ACHN (cell line): ENCODE results near the gene CENPX.
"Not testable (repeated sequence)": the region's sequence is repeated elsewhere in the genome, so short reads cannot be mapped to it uniquely, and the experiment has no call there.

ENCODE experiments used
- DNase-seq: peaks from one replicate; pipeline ENCODE4 v3.0.0-alpha.2; 2015
- in situ Hi-C: cut with HindIII; loops from 2 replicates; pipeline ENCODE4 v1.10.0; 2017; ENCODE audit warnings: low sequenced_read_pairs, low pct_ligation_motif_present, low pct_unique_long_range_greater_than_20kb

CENPX gene

GRCh38 chr17:81993729-81994592, 28.7 kb downstream of the CENPX start:
- in situ Hi-C loops = no loop called here
- no peak for DNase-seq

DNA sequence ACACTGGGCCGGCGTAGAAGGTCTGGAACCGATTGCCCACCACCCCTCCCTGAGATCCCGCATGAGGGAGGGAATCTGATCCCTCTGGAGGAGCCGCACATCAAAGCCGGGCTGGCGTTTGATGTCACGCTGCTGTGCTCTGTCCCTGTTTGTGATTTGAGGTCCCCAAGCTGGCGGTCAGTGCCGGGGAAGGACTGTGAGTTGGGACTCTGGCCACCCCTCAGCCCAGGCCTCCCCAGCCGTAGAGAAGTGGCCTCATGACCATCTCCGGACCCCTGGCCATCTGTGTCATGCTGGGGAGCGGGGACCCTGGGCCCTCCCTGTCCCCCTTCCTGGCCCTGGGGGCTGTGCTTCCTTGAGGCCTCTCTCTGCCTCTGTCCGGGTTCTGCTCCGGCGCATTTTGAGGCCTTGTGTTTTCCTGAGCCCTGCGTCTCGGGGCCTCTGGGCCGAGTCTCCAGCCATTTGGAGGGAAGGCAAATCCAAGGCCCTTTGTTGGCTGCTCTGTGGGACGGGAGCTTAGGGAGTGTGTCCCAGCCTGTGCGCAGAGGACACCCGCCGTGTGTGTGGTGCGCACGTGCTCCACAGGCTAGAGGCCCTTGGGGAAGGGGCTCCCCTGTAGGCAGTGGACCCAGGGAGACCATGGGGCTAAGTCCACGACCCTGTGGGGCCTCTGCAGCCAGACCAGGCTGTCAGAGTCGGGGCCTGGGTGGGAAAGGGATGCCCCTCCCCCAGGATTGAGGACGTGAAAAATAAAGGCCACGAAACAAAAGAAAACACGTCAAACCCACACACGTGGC, 30.2 kb downstream of the CENPX start:
- DNase-seq = no peak
- in situ Hi-C loops = no loop called here

- in situ Hi-C loops = no loop called here
These were observed 30.9 kb downstream of the CENPX start for GRCh38 chr17:81991684-81992305.

DNA sequence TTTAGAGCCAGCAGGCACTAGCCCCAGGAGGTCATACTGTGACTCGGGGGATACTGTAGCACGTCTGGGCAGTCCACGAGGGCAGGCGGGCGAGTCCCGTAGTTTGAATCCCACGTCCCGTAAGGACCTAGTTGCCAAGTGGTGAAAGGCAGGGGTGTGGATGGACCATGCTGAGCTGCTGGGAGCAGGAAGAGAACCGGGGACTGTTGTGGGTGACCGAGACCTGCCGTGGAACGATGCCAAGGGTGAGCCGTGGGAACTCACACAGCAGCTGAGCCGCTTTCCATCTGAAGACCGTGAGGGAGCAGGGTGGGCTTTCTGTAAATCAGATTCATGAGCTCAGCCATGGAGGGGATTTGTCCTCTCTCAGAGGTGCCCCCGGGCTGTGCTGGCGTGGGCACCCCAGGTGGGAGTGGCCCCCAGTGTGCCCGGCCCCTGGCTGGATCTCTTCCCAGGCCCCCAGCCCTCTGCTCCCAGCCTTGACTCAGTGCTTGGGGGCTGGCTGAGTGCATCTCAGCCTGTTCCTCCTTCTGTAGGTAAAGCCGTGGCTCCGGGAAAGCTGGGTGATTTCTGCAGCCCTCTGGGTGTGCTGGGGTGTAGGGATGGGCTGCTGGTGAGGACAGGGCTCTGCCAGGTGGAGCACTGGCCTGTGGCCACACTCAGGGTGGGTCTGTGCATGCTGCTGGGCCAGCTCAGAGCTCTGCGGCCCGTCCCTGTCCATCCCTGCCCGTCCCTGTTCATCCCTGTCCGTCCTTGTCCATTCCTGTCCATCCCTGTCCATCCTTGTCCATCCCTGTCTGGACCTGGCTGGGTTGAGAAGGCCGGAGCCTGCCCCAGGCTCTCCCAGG, 31.6 kb downstream of the CENPX start:
- in situ Hi-C loops = no loop called here
- DNase-seq = no peak

More at GRCh38 chr17:81991684-81992305, 30.9 kb downstream of the CENPX start:
- no peak for DNase-seq

DNA sequence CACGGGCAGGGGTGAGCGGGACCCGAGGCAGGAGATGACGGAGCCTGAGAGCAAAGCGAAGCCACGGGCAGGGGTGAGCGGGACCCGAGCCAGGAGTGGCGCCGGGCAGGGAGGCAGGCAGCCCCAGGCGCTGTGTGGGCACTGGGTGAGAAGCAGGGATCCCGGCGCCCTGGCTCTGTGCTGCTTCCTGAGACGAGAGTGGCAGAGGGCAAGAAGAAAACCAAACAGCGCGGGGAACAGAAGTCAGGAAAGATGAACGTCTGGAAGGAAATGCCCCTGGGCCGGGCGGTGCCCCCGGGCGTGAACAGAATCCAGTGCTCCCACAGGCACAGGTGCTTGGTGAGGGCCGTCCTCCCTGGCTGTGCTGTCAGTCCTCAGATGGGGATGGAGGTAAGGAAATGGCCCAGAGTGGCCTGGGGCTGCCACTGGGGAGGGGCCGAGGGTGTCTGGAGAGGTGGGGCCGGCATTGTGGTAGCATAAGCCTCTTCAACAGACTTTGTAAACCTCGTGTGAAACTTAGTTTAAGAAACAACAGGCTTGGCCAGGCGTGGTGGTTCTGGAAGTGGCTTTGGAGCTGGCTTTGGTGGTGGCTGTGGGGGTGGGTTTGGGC, 35.4 kb downstream of the CENPX start:
- in situ Hi-C loops = no loop called here
- no peak for DNase-seq

DNA sequence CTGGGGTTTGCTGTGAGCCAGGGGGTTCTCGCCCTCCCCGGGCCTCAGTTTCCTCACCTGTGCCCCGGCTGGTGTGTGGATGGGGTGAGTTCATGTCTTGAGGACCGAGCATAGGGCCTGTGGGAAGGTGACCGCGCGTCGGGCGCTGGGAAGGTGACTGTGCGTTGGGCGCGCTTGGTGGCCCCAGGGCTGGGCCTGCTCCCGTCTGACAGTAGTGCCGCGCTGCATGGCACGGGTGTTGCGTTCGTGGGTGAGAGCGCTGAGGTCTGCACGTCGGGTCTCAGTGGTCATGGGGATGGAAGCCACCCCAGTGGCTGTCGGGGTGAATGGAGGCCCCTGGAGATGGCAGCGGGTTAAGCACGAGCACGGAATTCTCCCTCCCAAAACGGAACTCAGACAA, 36.1 kb downstream of the CENPX start:
- no peak for DNase-seq
- in situ Hi-C loops = no loop called here

- no peak for DNase-seq
- in situ Hi-C loops = no loop called here
These were observed 37.8 kb downstream of the CENPX start for GRCh38 chr17:81984773-81985410.

GRCh38 chr17:81983639-81984373, 38.9 kb downstream of the CENPX start:
- no peak for DNase-seq
- in situ Hi-C loops = no loop called here

DNA sequence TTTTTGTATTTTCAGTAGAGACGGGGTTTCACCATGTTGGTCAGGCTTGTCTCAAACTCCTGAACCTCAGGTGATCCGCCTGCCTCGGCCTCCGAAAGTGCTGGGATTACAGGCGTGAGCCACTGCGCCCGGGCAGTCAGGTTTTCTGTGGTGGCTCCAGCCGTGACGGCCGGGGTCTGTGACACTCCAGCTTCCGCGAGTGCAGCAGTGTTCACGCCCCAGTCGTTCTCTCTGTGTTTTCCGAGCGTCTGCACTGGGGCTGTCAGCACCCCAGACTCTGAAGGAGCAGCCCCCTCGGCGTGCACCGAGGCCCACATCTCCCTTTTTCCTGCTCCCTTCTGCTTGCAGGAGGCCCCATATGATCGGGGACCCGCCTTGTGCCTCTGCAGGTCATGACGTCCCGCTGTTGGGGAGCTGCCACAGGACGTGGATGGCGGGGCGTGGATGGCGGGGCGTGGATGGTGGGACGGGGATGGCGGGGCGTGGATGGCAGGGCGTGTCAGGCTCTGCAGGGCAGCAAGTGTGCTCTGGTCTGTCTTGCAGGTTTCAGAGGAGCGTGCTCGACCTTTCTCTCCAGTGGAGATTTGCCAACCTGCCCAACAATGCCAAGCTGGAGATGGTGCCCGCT, 39.6 kb downstream of the CENPX start:
- in situ Hi-C loops = no loop called here
- DNase-seq = no peak

- DNase-seq, in situ Hi-C loops: not testable (repeated sequence)
These were observed 41.2 kb downstream of the CENPX start for GRCh38 chr17:81981511-81981910.

DNA sequence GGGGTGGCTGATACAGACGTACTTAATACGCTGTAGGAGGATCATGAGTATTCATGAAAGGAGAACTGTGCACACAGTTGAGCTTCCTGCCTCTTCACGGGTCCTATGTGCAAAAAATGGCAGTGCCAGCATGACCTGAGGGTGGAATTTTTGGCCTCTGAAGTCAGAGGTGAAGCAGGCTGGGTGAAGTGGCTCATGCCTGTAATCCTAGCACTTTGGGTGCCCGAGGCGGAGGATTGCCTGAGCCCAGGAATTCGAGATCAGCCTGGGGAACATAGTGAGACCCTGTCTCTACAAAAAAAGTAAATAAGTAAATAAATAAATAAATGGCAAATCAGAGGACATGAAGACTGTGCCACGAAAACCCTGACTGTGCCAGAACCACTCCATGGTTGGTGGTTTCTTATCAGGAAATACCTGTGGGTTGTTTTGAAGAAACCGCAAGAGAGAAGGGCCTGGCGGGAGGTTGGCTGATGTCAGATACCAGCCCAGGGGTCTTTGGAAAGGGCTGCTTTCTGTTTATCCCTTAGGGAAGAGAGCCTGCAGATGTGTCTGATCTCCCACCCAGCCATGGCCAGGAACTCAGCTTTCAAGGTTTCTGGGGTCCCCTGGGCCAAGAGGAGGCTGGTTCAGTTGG, 41.9 kb downstream of the CENPX start:
- DNase-seq = no peak
- in situ Hi-C loops = no loop called here

DNA sequence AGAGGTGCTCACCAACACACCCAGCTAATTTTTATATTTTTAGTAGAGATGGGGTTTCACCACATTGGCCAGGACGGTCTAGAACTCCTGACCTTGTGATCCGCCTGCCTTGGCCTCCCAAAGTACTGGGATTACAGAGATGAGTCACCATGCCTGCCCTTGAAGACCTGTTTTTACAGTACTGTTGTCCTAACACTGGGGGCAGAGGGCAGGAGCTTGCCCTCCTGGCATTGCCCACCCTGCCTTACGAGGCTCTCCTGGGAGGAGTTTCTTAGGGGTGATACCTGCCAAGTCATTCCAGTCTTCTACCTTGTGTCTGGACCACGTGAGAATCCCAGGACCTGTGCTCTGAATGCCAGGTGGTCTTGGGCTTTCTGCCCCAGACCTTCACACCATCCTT, 42.6 kb downstream of the CENPX start:
- in situ Hi-C loops = no loop called here
- no peak for DNase-seq

- no peak for DNase-seq
- in situ Hi-C loops = no loop called here
These were observed 44.0 kb downstream of the CENPX start for GRCh38 chr17:81978524-81979298.

- peak; percentile 90 for DNase-seq
- in situ Hi-C loops = no loop called here
These were observed 45.4 kb downstream of the CENPX start, which contains the start of gene ASPSCR1 for GRCh38 chr17:81977211-81977808. Gene ASPSCR1 (plus strand): TSS chr17:81977629. CDS start chr17:81977647, 18 bp downstream.
